HepG2 (cell line): ENCODE results near the gene TMEM116. TPM values are rescaled to one million over a fixed set of nuclear protein-coding genes. Genes with fewer than 3 reads are reported as not detected.

Source experiments
- ATAC-seq: fragments of 200-7000 bp; cut with Tn5 transposase; 3 replicates; pipeline ENCODE4 v1.9.1; 2020; ENCODE audit warnings: mild to moderate bottlenecking, moderate library complexity
- BruUV-seq: library from RNA; stranded (reverse); fragments of 400-500 nt; replicated peaks from 2 replicates; lab custom pipeline; 2021; lab: Mats Ljungman, UMichigan
- CTCF ChIA-PET: fragments of 300-600 bp; formaldehyde crosslinking; extraction: SDS; loops from one replicate; lab custom pipeline; 2021; ENCODE audit warnings: low total read pairs, inconsistent platforms, low intra/inter-chr PET ratio; lab: Yijun Ruan, JAX
- POLR2A ChIA-PET: fragments of 350-600 bp; sonication (Branson Sonifier 250); formaldehyde crosslinking; loops from one replicate; lab custom pipeline; 2020; ENCODE audit warnings: antibody characterized with exemption, inconsistent platforms; lab: Yijun Ruan, JAX
- DNase-seq: peaks from one replicate; pipeline ENCODE4 v3.0.0-alpha.2; 2015; ENCODE audit warnings: low spot score
- FAIRE-seq: peaks from 3 replicates; lab custom pipeline; 2011; peaks lifted over from hg19 to GRCh38; lab: Jason Lieb, UNC
- H2AFZ ChIP-seq: one replicate; pipeline ENCODE4 v1.6.1; 2011; ENCODE audit warnings: low read length, inconsistent platforms
- H3K27ac ChIP-seq: fragments of 300-600 bp; 3 replicates; pipeline ENCODE4 v1.8.0; 2011; ENCODE audit warnings: mixed run types, mild to moderate bottlenecking, mixed read lengths, low read length, inconsistent platforms; ENCODE audit not compliant: insufficient read depth; ENCODE audit errors: extremely low read length
- H3K27me3 ChIP-seq, 2 experiments: fragments of 200-600 bp in 1 of 2; 2 replicates in 1 of 2; 3 replicates in 1 of 2; pipeline versions ENCODE4 v1.6.0 to v1.8.0; 2011; ENCODE audit warnings: low read length in 2 of 2, mild to moderate bottlenecking in 2 of 2, moderate library complexity in 2 of 2, inconsistent platforms in 1 of 2; ENCODE audit not compliant: insufficient read depth in 2 of 2, control insufficient read depth in 1 of 2
- H3K36me3 ChIP-seq, 2 experiments: fragments of 200-600 bp in 1 of 2; replicated peaks in 1 of 2; 2 replicates in 1 of 2; 3 replicates in 1 of 2; pipeline versions ENCODE4 v1.5.1 to v1.8.0; 2011; ENCODE audit warnings: low read length in 2 of 2, inconsistent platforms in 1 of 2; ENCODE audit not compliant: insufficient read depth in 2 of 2, control insufficient read depth in 1 of 2
- H3K4me1 ChIP-seq: 2 replicates; pipeline ENCODE4 v1.5.1; 2012; ENCODE audit warnings: low read length, inconsistent platforms; ENCODE audit not compliant: insufficient read depth
- H3K4me2 ChIP-seq: 2 replicates; pipeline ENCODE4 v1.6.0; 2011; ENCODE audit warnings: low read depth, low read length, inconsistent platforms
- H3K4me3 ChIP-seq, 3 experiments: fragments of 200-600 bp in 1 of 3; sonication (generic), shearing (Covaris generic) in 1 of 3; replicated peaks in 1 of 3; 2 replicates each; pipeline ENCODE4 v1.5.1; 2011 to 2016; ENCODE audit warnings: low read length in 3 of 3, inconsistent platforms in 2 of 3, low read depth in 2 of 3, mild to moderate bottlenecking in 2 of 3, control low read depth in 1 of 3, mixed read lengths in 1 of 3; ENCODE audit not compliant: insufficient read depth in 1 of 3
- H3K79me2 ChIP-seq: one replicate; pipeline ENCODE4 v1.6.1; 2011; ENCODE audit warnings: low read length, inconsistent platforms; ENCODE audit not compliant: insufficient read depth
- H3K9ac ChIP-seq: 2 replicates; pipeline ENCODE4 v1.6.0; 2011; ENCODE audit warnings: mild to moderate bottlenecking, low read depth, low read length, inconsistent platforms; ENCODE audit not compliant: insufficient read depth
- H3K9me3 ChIP-seq: 2 replicates; pipeline ENCODE4 v1.5.1; 2012; ENCODE audit warnings: mild to moderate bottlenecking, low read length
- H4K20me1 ChIP-seq: 2 replicates; pipeline ENCODE4 v1.6.0; 2011; ENCODE audit warnings: inconsistent platforms, mild to moderate bottlenecking, low read length, moderate library complexity; ENCODE audit not compliant: insufficient read depth
- NCOA1 ChIP-seq: sonication (generic); formaldehyde crosslinking; IDR thresholded peaks from 2 replicates; pipeline ENCODE4 v1.9.0; 2021; ENCODE audit warnings: missing genetic modification reagents
- PHF5A ChIP-seq: IDR thresholded peaks from one replicate; pipeline ENCODE4 v1.6.1; 2018; ENCODE audit warnings: low read depth, missing genetic modification reagents; ENCODE audit not compliant: unreplicated experiment
- SETDB1 ChIP-seq: sonication (generic); formaldehyde crosslinking; IDR thresholded peaks from 2 replicates; pipeline ENCODE4 v1.5.1; 2020; ENCODE audit warnings: missing genetic modification reagents, mild to moderate bottlenecking, borderline replicate concordance
- U2AF1 ChIP-seq: fragments of 200-400 bp; formaldehyde crosslinking; optimal IDR thresholded peaks from 2 replicates; pipeline ENCODE3; 2017; ENCODE audit warnings: mild to moderate bottlenecking, low read depth, low read length
- YY1 ChIP-seq: IDR thresholded peaks from 2 replicates; pipeline ENCODE4 v1.6.1; 2011; ENCODE audit warnings: low read length, low read depth, moderate library complexity, mild to moderate bottlenecking; ENCODE audit not compliant: insufficient read depth, insufficient replicate concordance
- ZNF121 ChIP-seq: sonication (generic); formaldehyde crosslinking; IDR thresholded peaks from 2 replicates; pipeline ENCODE4 v1.5.0; 2020; ENCODE audit warnings: mild to moderate bottlenecking, missing genetic modification reagents
- ZNF629 ChIP-seq: sonication (generic); formaldehyde crosslinking; conservative IDR thresholded peaks from 2 replicates; pipeline ENCODE4 v1.5.0; 2020; ENCODE audit warnings: missing genetic modification reagents
- ZNF720 ChIP-seq: sonication (generic); formaldehyde crosslinking; IDR thresholded peaks from 2 replicates; pipeline ENCODE4 v1.4.0; 2020; ENCODE audit warnings: missing genetic modification reagents
- WGBS: methylation state at CpG from one replicate; pipeline ENCODE4 v1.1.6; 2017; ENCODE audit warnings: low lambda C conversion rate; 5-methylcytosine and 5-hydroxymethylcytosine counted together
- in situ Hi-C: cut with HindIII; loops from 2 replicates; pipeline ENCODE4 v1.10.0; 2017; ENCODE audit warnings: low pct_unique_long_range_greater_than_20kb; ENCODE audit not compliant: extremely low pct_ligation_motif_present
- intact Hi-C: fragments of 100-400 bp; cut with micrococcal nuclease; formaldehyde crosslinking; loops from one replicate; pipeline ENCODE4 v1.10.0; 2022; ENCODE audit not compliant: unreplicated experiment
- polyA plus RNA-seq, 8 experiments: library from polyadenylated mRNA; depleted of rRNA in 3 of 8; stranded (reverse) in 7 of 8; unstranded in 1 of 8; fragments of >200 nt; fragmentation: Illumina TruSeq in 4 of 8; extraction: Trizol in 4 of 8; gene quantifications; 2 replicates each; pipeline versions ENCODE4 v1.2.1 to v1.2.3, GENCODE V29; 2011 to 2016; ENCODE audit warnings: low read depth in 4 of 8, missing spikeins in 1 of 8, mixed read lengths in 1 of 8; ENCODE audit not compliant: insufficient read depth in 1 of 8
- total RNA-seq, 5 experiments: library from RNA; depleted of rRNA; stranded (reverse); fragments of >200 nt; fragmentation: Illumina TruSeq; extraction: Trizol; gene quantifications; 2 replicates each; pipeline ENCODE4 v1.2.3, GENCODE V29; 2016; ENCODE audit warnings: low read depth in 1 of 5
- TF ChIP-seq, protein P1 (sequence below): sonication (generic); formaldehyde crosslinking; IDR thresholded peaks from 2 replicates; pipeline ENCODE4 v1.8.0; 2022; ENCODE audit warnings: low read depth, missing genetic modification reagents
- TF ChIP-seq, protein P2 (sequence below): sonication (generic); formaldehyde crosslinking; IDR thresholded peaks from 2 replicates; pipeline ENCODE4 v1.9.0; 2021; ENCODE audit warnings: missing genetic modification reagents, mild to moderate bottlenecking, borderline replicate concordance
- TF ChIP-seq, protein P3 (sequence below): sonication (generic); formaldehyde crosslinking; IDR thresholded peaks from 2 replicates; pipeline ENCODE4 v1.4.0; 2020; ENCODE audit warnings: missing genetic modification reagents
- TF ChIP-seq, protein P4 (sequence below): sonication (generic); formaldehyde crosslinking; IDR thresholded peaks from 2 replicates; pipeline ENCODE4 v1.8.0; 2022; ENCODE audit warnings: missing genetic modification reagents, low read depth, mild to moderate bottlenecking, borderline replicate concordance
- TF ChIP-seq, protein P5 (sequence below): sonication (generic); formaldehyde crosslinking; IDR thresholded peaks from 2 replicates; pipeline ENCODE4 v1.5.0; 2020; ENCODE audit warnings: mild to moderate bottlenecking, missing genetic modification reagents

The TMEM116 gene
- total and polyA plus RNA-seq, 2 of the 13 experiments (the other 11 are each of a cell fraction or from before 2014, with no cell fraction given) = 14.0 to 17.8 TPM

DNA sequence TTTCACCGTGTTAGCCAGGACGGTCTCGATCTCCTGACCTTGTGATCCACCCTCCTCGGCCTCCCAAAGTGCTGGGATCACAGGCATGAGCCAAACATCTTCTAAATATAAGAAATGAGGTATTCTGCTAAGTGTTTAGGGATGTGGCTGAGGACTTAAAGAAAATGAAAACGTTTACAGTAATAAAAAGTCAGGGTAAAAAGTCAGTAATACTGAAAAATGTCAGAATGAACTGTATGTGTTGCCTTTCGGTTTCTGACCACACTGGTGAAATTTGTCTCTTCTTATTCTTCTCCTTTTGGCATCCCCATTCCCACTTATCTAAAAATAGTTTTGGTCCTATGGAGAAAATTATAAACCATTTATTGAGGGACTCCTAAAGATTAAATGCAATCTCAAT lies 20.5 kb downstream of the TMEM116 start:
- H3K9ac ChIP-seq = no peak overlapping the region
- H3K79me2 ChIP-seq = no peaks in the 10 kb centered on the region
- no peaks in the 10 kb centered on the region for H4K20me1 ChIP-seq
- no peaks in the 10 kb centered on the region for H3K9me3 ChIP-seq
- H3K4me1 ChIP-seq = no peaks in the 10 kb centered on the region
- DNase-seq (no peak), ATAC-seq (no peak), FAIRE-seq (no peak)
- no peak overlapping the region for H3K4me3 ChIP-seq
- no TSS peak for BruUV-seq
- no peak overlapping the region for H3K27ac ChIP-seq
- H3K27me3 ChIP-seq = no peaks in the 10 kb centered on the region
- in situ Hi-C loops (no loop called here), intact Hi-C loops (no loop called here)
- WGBS = 79% methylated on average over 6 of the region's 6 CpGs
- no peak overlapping the region for H3K4me2 ChIP-seq
- no peak for TF ChIP-seq YY1
- TF ChIP-seq, protein P1, sequence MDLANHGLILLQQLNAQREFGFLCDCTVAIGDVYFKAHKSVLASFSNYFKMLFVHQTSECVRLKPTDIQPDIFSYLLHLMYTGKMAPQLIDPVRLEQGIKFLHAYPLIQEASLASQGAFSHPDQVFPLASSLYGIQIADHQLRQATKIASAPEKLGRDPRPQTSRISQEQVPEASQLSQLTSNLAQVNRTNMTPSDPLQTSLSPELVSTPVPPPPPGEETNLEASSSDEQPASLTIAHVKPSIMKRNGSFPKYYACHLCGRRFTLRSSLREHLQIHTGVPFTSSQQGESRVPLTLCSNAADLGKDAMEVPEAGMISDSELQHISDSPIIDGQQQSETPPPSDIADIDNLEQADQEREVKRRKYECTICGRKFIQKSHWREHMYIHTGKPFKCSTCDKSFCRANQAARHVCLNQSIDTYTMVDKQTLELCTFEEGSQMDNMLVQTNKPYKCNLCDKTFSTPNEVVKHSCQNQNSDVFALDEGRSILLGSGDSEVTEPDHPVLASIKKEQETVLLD (CRISPR knock-in tag) = no peak
- TF ChIP-seq ZNF629 (CRISPR knock-in tag) = no peak
- TF ChIP-seq, protein P2, sequence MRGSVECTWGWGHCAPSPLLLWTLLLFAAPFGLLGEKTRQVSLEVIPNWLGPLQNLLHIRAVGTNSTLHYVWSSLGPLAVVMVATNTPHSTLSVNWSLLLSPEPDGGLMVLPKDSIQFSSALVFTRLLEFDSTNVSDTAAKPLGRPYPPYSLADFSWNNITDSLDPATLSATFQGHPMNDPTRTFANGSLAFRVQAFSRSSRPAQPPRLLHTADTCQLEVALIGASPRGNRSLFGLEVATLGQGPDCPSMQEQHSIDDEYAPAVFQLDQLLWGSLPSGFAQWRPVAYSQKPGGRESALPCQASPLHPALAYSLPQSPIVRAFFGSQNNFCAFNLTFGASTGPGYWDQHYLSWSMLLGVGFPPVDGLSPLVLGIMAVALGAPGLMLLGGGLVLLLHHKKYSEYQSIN (CRISPR knock-in tag) = no peak
- TF ChIP-seq ZNF121 (CRISPR knock-in tag) = no peak
- TF ChIP-seq NCOA1 (CRISPR knock-in tag) = no peak
- TF ChIP-seq, protein P3, sequence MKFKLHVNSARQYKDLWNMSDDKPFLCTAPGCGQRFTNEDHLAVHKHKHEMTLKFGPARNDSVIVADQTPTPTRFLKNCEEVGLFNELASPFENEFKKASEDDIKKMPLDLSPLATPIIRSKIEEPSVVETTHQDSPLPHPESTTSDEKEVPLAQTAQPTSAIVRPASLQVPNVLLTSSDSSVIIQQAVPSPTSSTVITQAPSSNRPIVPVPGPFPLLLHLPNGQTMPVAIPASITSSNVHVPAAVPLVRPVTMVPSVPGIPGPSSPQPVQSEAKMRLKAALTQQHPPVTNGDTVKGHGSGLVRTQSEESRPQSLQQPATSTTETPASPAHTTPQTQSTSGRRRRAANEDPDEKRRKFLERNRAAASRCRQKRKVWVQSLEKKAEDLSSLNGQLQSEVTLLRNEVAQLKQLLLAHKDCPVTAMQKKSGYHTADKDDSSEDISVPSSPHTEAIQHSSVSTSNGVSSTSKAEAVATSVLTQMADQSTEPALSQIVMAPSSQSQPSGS (CRISPR knock-in tag) = no peak
- TF ChIP-seq, protein P4, sequence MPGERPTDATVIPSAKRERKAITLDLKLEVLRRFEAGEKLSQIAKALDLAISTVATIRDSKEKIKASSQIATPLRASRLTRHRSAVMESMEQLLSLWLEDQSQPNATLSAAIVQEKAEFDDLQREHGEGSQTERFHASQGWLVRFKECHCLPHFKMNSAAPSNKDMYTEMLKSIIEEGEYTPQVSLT (CRISPR knock-in tag) = no peak
- TF ChIP-seq PHF5A (CRISPR knock-in tag) = no peak
- TF ChIP-seq SETDB1 (CRISPR knock-in tag) = no peak
- no peak for TF ChIP-seq U2AF1
- TF ChIP-seq ZNF720 (CRISPR knock-in tag) = no peak
- TF ChIP-seq, protein P5, sequence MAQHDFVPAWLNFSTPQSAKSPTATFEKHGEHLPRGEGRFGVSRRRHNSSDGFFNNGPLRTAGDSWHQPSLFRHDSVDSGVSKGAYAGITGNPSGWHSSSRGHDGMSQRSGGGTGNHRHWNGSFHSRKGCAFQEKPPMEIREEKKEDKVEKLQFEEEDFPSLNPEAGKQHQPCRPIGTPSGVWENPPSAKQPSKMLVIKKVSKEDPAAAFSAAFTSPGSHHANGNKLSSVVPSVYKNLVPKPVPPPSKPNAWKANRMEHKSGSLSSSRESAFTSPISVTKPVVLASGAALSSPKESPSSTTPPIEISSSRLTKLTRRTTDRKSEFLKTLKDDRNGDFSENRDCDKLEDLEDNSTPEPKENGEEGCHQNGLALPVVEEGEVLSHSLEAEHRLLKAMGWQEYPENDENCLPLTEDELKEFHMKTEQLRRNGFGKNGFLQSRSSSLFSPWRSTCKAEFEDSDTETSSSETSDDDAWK (CRISPR knock-in tag) = no peak
- H2AFZ ChIP-seq = no peak overlapping the region
- POLR2A ChIA-PET = no interaction called here
- CTCF ChIA-PET = no interaction called here
- H3K36me3 ChIP-seq = no peaks in the 10 kb centered on the region
